ENCODE measurements around the gene KMT5C.

DNA sequence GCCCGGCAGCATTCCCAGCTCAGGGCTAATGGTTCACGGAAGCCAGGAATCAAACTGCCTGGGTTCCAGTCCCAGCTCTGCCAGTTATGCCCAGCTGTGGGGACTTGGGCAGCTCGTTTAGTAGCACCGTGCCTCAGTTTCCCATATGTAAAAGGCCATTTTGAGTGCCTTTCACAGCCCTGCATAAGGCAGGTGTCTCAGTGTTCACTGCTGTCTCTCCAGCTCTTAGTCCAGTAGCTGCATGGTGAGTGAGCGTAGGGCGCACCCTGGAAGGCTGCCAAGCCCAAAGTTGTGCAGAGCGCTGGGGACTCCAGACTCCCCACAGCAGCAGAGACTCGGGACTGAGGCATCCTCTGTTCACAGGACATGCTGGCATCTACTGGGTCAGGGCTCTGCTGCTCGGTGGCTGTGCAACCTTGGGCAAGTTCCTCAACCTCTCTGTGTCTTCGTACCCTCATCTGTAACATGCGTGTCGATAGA, 51.6 kb downstream of the KMT5C start:
- TF ChIP-seq, protein P1, sequence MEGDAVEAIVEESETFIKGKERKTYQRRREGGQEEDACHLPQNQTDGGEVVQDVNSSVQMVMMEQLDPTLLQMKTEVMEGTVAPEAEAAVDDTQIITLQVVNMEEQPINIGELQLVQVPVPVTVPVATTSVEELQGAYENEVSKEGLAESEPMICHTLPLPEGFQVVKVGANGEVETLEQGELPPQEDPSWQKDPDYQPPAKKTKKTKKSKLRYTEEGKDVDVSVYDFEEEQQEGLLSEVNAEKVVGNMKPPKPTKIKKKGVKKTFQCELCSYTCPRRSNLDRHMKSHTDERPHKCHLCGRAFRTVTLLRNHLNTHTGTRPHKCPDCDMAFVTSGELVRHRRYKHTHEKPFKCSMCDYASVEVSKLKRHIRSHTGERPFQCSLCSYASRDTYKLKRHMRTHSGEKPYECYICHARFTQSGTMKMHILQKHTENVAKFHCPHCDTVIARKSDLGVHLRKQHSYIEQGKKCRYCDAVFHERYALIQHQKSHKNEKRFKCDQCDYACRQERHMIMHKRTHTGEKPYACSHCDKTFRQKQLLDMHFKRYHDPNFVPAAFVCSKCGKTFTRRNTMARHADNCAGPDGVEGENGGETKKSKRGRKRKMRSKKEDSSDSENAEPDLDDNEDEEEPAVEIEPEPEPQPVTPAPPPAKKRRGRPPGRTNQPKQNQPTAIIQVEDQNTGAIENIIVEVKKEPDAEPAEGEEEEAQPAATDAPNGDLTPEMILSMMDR (IDR thresholded peaks at IDR 0.05; ENCODE audit: low read depth, low read length): no peak
- TF ChIP-seq POLR2A (IDR thresholded peaks at IDR 0.05; ENCODE audit: extremely low read depth, insufficient read length) (no peak), MYC (IDR thresholded peaks at IDR 0.05; ENCODE audit: low read depth, low read length) (no peak)
- TF ChIP-seq, protein P2, sequence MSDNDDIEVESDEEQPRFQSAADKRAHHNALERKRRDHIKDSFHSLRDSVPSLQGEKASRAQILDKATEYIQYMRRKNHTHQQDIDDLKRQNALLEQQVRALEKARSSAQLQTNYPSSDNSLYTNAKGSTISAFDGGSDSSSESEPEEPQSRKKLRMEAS (IDR thresholded peaks at IDR 0.05; ENCODE audit: low read depth, low read length): no peak
